CD4-positive, alpha-beta T cell (primary cell): ENCODE data around the gene SLC11A1. TPM values are rescaled to one million over a fixed set of nuclear protein-coding genes. Genes with fewer than 3 reads are reported as not detected.

Source experiments
- ATAC-seq: fragments of 200-7000 bp; cut with Tn5 transposase; one replicate; pipeline ENCODE4 v1.10.0; 2022; ENCODE audit warnings: mild to moderate bottlenecking; ENCODE audit not compliant: poor library complexity
- CTCF ChIA-PET: fragments of 350-600 bp; sonication (Branson Sonifier 250); formaldehyde crosslinking; loops from one replicate; lab custom pipeline; 2021; ENCODE audit warnings: antibody characterized with exemption, inconsistent platforms; lab: Charles Lee
- POLR2A ChIA-PET: fragments of 350-600 bp; sonication (Branson Sonifier 250); formaldehyde crosslinking; loops from one replicate; lab custom pipeline; 2021; ENCODE audit warnings: antibody characterized with exemption, inconsistent platforms; lab: Charles Lee
- DNase-seq, 14 experiments: peaks; one replicate each; pipeline ENCODE4 v3.0.0-alpha.2; 2013 to 2020; ENCODE audit warnings: mixed read lengths in 2 of 14
- H3K27ac ChIP-seq, 2 donors: one replicate each; pipeline versions ENCODE4 v1.5.1 to v1.7.0; 2013; ENCODE audit warnings: low read length in 2 of 2, low read depth in 1 of 2, mild to moderate bottlenecking in 1 of 2
- H3K27me3 ChIP-seq, 2 experiments: 1 replicate in 1 of 2; 2 replicates in 1 of 2; pipeline versions ENCODE4 v1.6.1 to v1.7.0; 2013; ENCODE audit warnings: low read length in 2 of 2, control low read depth in 1 of 2, mild to moderate bottlenecking in 1 of 2, moderate library complexity in 1 of 2; ENCODE audit not compliant: insufficient read depth in 2 of 2, control insufficient read depth in 1 of 2
- H3K36me3 ChIP-seq: one replicate; pipeline ENCODE4 v1.6.1; 2013; ENCODE audit warnings: low read length, control low read depth; ENCODE audit not compliant: insufficient read depth
- H3K4me1 ChIP-seq: one replicate; pipeline ENCODE4 v1.6.1; 2013; ENCODE audit warnings: low read length, control low read depth; ENCODE audit not compliant: insufficient read depth
- H3K4me3 ChIP-seq: one replicate; pipeline ENCODE4 v1.5.1; 2013; ENCODE audit warnings: mild to moderate bottlenecking, low read length, moderate library complexity
- H3K9me3 ChIP-seq, 2 experiments: 1 replicate in 1 of 2; 2 replicates in 1 of 2; pipeline versions ENCODE4 v1.6.1 to v1.7.0; 2013; ENCODE audit warnings: low read length in 2 of 2, mild to moderate bottlenecking in 2 of 2, control low read depth in 1 of 2, moderate library complexity in 1 of 2; ENCODE audit not compliant: control insufficient read depth in 1 of 2, insufficient read depth in 1 of 2
- H3K27ac Mint-ChIP-seq: one replicate; pipeline ENCODE4 v1.8.0; 2020; ENCODE audit warnings: mixed read lengths
- H3K27me3 Mint-ChIP-seq: one replicate; pipeline ENCODE4 v1.8.0; 2021; ENCODE audit warnings: mixed read lengths
- H3K36me3 Mint-ChIP-seq: one replicate; pipeline ENCODE4 v1.8.0; 2021; ENCODE audit warnings: low read depth, mixed read lengths
- H3K4me1 Mint-ChIP-seq: one replicate; pipeline ENCODE4 v1.8.0; 2021; ENCODE audit warnings: low read depth, mixed read lengths
- H3K4me3 Mint-ChIP-seq: one replicate; pipeline ENCODE4 v1.8.0; 2020; ENCODE audit warnings: mild to moderate bottlenecking, mixed read lengths
- H3K9me3 Mint-ChIP-seq: one replicate; pipeline ENCODE4 v1.8.0; 2020; ENCODE audit warnings: mixed read lengths
- CTCF ChIP-seq: fragments of 200-600 bp; IDR thresholded peaks from one replicate; pipeline ENCODE4 v1.8.0; 2022; ENCODE audit warnings: antibody characterized with exemption, mild to moderate bottlenecking
- intact Hi-C, 2 experiments: fragments of 100-400 bp; cut with DNase I in 1 of 2; cut with micrococcal nuclease in 1 of 2; formaldehyde crosslinking; loops; one replicate each; pipeline versions ENCODE4 v1.15.1 to v1.9.0; 2023 to 2025; cut with DNase I, micrococcal nuclease
- total RNA-seq, 174 experiments: library from RNA in 2 of 174; stranded (reverse) in 2 of 174; gene quantifications; one replicate each; pipeline ENCODE4 v1.2.3 and lab custom pipeline; 2021 to 2026

The SLC11A1 gene
- total RNA-seq, 2 experiments from 2014 or later = 4.9 to 6.3 TPM

GRCh38 chr2:218400930-218401881 lies 19.1 kb downstream of the SLC11A1 start:
- intact Hi-C loops = loop anchor here in 1 of 2 experiments (2.0 to 10.0 kb wide), 2 partner anchors 248 to 774 kb away; partner anchors contain the start of genes CNPPD1, RETREG2 and SLC23A3
- Histone ChIP-seq H3K9me3 (no peaks in the 10 kb centered on the region), H3K4me1 (peaks cover 85% of the 10 kb centered on the region), H3K36me3 (peaks cover 39% of the 10 kb centered on the region), H3K27ac (peak overlapping the region in 1 of 2 donors; percentile 44), H3K4me3 (peak overlapping the region; percentile 86), H3K27me3 (no peaks in the 10 kb centered on the region)
- Mint-ChIP-seq H3K4me1 (peaks cover 58% of the 10 kb centered on the region), H3K4me3 (peak overlapping the region; percentile 85), H3K36me3 (peaks cover 70% of the 10 kb centered on the region), H3K27me3 (no peaks in the 10 kb centered on the region), H3K27ac (peak overlapping the region; percentile 81), H3K9me3 (no peaks in the 10 kb centered on the region)
- ATAC-seq = no peak
- CTCF ChIA-PET = interaction anchor here (1.1 kb wide), 1 partner anchor 131 kb away, joined by 4 read pairs; the partner anchor contains the start of genes AAMP and PNKD
- TF ChIP-seq CTCF = no peak
- peak in 3 of 14 experiments; percentile 15 to 43 (median 20) for DNase-seq
- POLR2A ChIA-PET = interaction anchor here (0.8 to 3.8 kb wide), 6 partner anchors 34 to 167 kb away, joined by 3 to 20 read pairs (median 6); partner anchors contain the start of genes AAMP, PNKD and USP37

GRCh38 chr2:218401890-218402289 lies 19.8 kb downstream of the SLC11A1 start:
- Mint-ChIP-seq H3K4me3 (peak overlapping the region; percentile 85), H3K27ac (peak overlapping the region; percentile 81), H3K4me1 (peaks cover 56% of the 10 kb centered on the region), H3K27me3 (no peaks in the 10 kb centered on the region), H3K9me3 (no peaks in the 10 kb centered on the region), H3K36me3 (peaks cover 68% of the 10 kb centered on the region)
- Histone ChIP-seq H3K36me3 (peaks cover 39% of the 10 kb centered on the region), H3K4me1 (peaks cover 83% of the 10 kb centered on the region), H3K27ac (no peak overlapping the region), H3K9me3 (no peaks in the 10 kb centered on the region), H3K27me3 (no peaks in the 10 kb centered on the region), H3K4me3 (peak overlapping the region; percentile 86)
- no peak for TF ChIP-seq CTCF
- peak in 2 of 14 experiments; percentile 3 to 40 for DNase-seq
- intact Hi-C loops = loop anchor here in 1 of 2 experiments (2.0 to 10.0 kb wide), 2 partner anchors 247 to 773 kb away; partner anchors contain the start of genes CNPPD1, RETREG2 and SLC23A3
- ChIA-PET POLR2A (interaction anchor here (0.8 to 3.8 kb wide), 3 partner anchors 34 to 131 kb away, joined by 3 to 20 read pairs (median 4); partner anchors contain the start of gene PNKD), CTCF (interaction anchor here (1.6 kb wide), 1 partner anchor 109 kb away, joined by 5 read pairs; the partner anchor contains the start of gene TMBIM1)
- ATAC-seq = no peak

DNA sequence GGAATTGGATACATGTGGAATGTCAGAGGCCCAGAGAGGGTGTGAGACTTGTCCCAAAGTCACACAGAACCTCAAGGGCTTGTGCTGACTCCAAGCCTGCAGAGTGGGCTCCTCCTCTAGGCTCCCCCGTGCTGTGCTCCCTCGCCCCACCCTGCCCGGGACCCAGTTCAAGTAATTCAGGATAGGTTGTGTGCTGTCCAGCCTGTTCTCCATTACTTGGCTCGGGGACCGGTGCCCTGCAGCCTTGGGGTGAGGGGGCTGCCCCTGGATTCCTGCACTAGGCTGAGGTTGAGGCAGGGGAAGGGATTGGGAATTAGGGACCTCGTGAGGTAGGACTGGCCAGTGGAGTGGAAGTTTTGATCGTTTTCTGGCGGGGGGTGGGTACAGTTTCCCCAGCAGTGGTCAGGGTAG lies 20.4 kb downstream of the SLC11A1 start:
- Mint-ChIP-seq H3K36me3 (peaks cover 68% of the 10 kb centered on the region), H3K27me3 (no peaks in the 10 kb centered on the region), H3K27ac (peak overlapping the region; percentile 33), H3K4me3 (peak overlapping the region; percentile 48), H3K4me1 (peaks cover 56% of the 10 kb centered on the region), H3K9me3 (no peaks in the 10 kb centered on the region)
- ChIA-PET CTCF (interaction anchor here (0.6 to 1.6 kb wide), 2 partner anchors 25 to 110 kb away, joined by 3 to 5 read pairs; partner anchors contain the start of gene TMBIM1), POLR2A (interaction anchor here (3.8 kb wide), 1 partner anchor 116 kb away, joined by 20 read pairs; no protein-coding TSS in a partner anchor)
- Histone ChIP-seq H3K4me1 (peaks cover 83% of the 10 kb centered on the region), H3K36me3 (peaks cover 39% of the 10 kb centered on the region), H3K4me3 (no peak overlapping the region), H3K27ac (no peak overlapping the region), H3K9me3 (no peaks in the 10 kb centered on the region), H3K27me3 (no peaks in the 10 kb centered on the region)
- ATAC-seq = no peak
- peak in 1 of 14 experiments; percentile 24 for DNase-seq
- intact Hi-C loops = loop anchor here in 1 of 2 experiments (10.0 kb wide), 1 partner anchor 772 kb away; the partner anchor contains the start of genes CNPPD1, RETREG2 and SLC23A3
- TF ChIP-seq CTCF = no peak
